A673 (cell line): ENCODE results near the gene MTR. TPM values are rescaled to one million over a fixed set of nuclear protein-coding genes. Genes with fewer than 3 reads are reported as not detected.

Experiments used
- BruUV-seq: library from RNA; stranded (reverse); fragments of 400-500 nt; replicated peaks from 2 replicates; lab custom pipeline; 2021; lab: Mats Ljungman, UMichigan
- CTCF ChIA-PET: fragments of 300-600 bp; sonication (Branson Sonifier 250); formaldehyde crosslinking; loops from one replicate; lab custom pipeline; 2022; ENCODE audit warnings: antibody characterized with exemption; lab: Charles Lee
- POLR2A ChIA-PET: fragments of 300-600 bp; sonication (Branson Sonifier 250); formaldehyde crosslinking; loops from one replicate; lab custom pipeline; 2022; ENCODE audit warnings: antibody characterized with exemption; ENCODE audit not compliant: low non-redundant PET; lab: Charles Lee
- DNase-seq: peaks from one replicate; pipeline ENCODE4 v3.0.0-alpha.2; 2015; ENCODE audit warnings: low spot score
- H3K27ac ChIP-seq: fragments of 200-600 bp; sonication (generic); 2 replicates; pipeline ENCODE4 v1.5.1; 2016; ENCODE audit warnings: mixed run types, low read depth, mild to moderate bottlenecking, mixed read lengths, antibody characterized with exemption, low read length; ENCODE audit not compliant: poor library complexity, severe bottlenecking
- H3K27me3 ChIP-seq: fragments of 200-600 bp; sonication (generic); replicated peaks from 2 replicates; pipeline ENCODE4 v1.6.1; 2017; ENCODE audit warnings: mixed run types, low read depth, mild to moderate bottlenecking, mixed read lengths, antibody characterized with exemption, low read length; ENCODE audit not compliant: insufficient read depth, poor library complexity
- H3K36me3 ChIP-seq: fragments of 200-600 bp; sonication (generic); 2 replicates; pipeline ENCODE4 v1.6.1; 2016; ENCODE audit warnings: mixed run types, mild to moderate bottlenecking, mixed read lengths, antibody characterized with exemption, low read length; ENCODE audit not compliant: insufficient read depth, poor library complexity, severe bottlenecking
- H3K4me1 ChIP-seq: fragments of 200-600 bp; sonication (generic); 2 replicates; pipeline ENCODE4 v1.6.1; 2017; ENCODE audit warnings: mixed run types, mild to moderate bottlenecking, mixed read lengths, antibody characterized with exemption, low read length; ENCODE audit not compliant: insufficient read depth, poor library complexity, severe bottlenecking
- H3K4me3 ChIP-seq: fragments of 200-600 bp; sonication (generic); 2 replicates; pipeline ENCODE4 v1.5.1; 2016; ENCODE audit warnings: low read depth, mixed run types, mild to moderate bottlenecking, mixed read lengths, low read length; ENCODE audit not compliant: poor library complexity, severe bottlenecking
- H3K9me3 ChIP-seq: fragments of 200-600 bp; sonication (generic); 2 replicates; pipeline ENCODE4 v1.6.1; 2016; ENCODE audit warnings: mixed run types, low read depth, mild to moderate bottlenecking, mixed read lengths, antibody characterized with exemption, low read length; ENCODE audit not compliant: poor library complexity, severe bottlenecking
- EZH2 ChIP-seq: fragments of 200-600 bp; sonication (generic); IDR thresholded peaks from 2 replicates; pipeline ENCODE4 v1.6.1; 2017; ENCODE audit warnings: borderline replicate concordance, low read depth, mild to moderate bottlenecking, mixed read lengths, antibody characterized with exemption, low read length; ENCODE audit not compliant: poor library complexity, severe bottlenecking
- intact Hi-C: fragments of 100-400 bp; cut with micrococcal nuclease; formaldehyde crosslinking; loops from one replicate; pipeline ENCODE4 v1.10.0; 2022; ENCODE audit not compliant: unreplicated experiment
- total RNA-seq: library from RNA; stranded (reverse); gene quantifications from 2 replicates; pipeline ENCODE4 v1.2.3, GENCODE V29; 2021
- TF ChIP-seq, protein P1 (sequence below): fragments of 300-800, 200-600 bp; sonication (generic); conservative IDR thresholded peaks from 2 replicates; pipeline ENCODE4 v1.5.1; 2017; ENCODE audit warnings: low read depth, mild to moderate bottlenecking, antibody characterized with exemption, low read length, moderate library complexity, mixed read lengths

The MTR gene
- total RNA-seq, 1 experiment from 2014 or later, result 36.0 TPM

DNA sequence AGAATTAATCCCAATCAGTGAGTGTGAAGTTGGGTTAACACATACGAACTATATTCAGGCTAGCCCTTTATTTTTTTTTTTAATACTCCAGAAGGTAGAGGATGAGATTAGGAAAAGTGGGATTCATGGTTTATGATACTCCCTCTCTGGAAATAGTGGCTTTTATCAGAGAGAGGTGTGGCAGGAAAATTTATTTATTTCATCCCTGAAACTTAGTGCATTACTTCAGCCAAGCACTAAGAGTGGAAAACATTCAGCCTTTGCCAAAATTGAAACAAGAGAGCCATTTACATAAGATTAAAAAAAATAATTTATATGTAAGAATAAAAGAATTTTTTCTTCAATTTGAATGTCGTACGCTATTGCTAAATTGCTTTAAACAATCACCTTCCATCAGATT lies 35.0 kb downstream of the MTR start:
- no TSS peak for BruUV-seq
- Histone ChIP-seq H3K4me3 (no peak overlapping the region), H3K4me1 (no peaks in the 10 kb centered on the region), H3K27me3 (no peaks in the 10 kb centered on the region), H3K36me3 (peaks cover 11% of the 10 kb centered on the region), H3K27ac (no peak overlapping the region), H3K9me3 (no peaks in the 10 kb centered on the region)
- TF ChIP-seq, protein P1, sequence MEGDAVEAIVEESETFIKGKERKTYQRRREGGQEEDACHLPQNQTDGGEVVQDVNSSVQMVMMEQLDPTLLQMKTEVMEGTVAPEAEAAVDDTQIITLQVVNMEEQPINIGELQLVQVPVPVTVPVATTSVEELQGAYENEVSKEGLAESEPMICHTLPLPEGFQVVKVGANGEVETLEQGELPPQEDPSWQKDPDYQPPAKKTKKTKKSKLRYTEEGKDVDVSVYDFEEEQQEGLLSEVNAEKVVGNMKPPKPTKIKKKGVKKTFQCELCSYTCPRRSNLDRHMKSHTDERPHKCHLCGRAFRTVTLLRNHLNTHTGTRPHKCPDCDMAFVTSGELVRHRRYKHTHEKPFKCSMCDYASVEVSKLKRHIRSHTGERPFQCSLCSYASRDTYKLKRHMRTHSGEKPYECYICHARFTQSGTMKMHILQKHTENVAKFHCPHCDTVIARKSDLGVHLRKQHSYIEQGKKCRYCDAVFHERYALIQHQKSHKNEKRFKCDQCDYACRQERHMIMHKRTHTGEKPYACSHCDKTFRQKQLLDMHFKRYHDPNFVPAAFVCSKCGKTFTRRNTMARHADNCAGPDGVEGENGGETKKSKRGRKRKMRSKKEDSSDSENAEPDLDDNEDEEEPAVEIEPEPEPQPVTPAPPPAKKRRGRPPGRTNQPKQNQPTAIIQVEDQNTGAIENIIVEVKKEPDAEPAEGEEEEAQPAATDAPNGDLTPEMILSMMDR, result no peak
- TF ChIP-seq EZH2, result no peak
- intact Hi-C loops, result no loop called here
- CTCF ChIA-PET, result no interaction called here
- DNase-seq, result no peak
- POLR2A ChIA-PET, result no interaction called here

DNA sequence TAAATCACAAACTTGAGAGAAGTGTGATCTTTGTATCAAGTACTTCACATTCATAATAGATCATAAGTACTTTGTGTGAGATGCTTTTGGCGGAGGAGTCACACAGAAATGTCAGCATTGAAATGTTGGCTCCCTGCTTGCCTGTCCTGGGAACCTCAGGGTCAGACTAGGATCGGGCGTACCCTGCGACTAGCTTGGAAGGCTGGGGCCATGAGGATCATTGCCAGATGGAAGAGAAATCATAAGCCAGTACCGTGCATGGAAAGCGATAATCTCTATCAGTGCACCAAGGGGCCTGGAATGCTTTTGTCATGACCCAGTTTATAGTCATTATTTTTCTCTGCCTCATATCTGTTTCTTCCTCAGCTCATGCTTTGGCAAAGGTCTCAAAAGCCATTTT lies 35.5 kb downstream of the MTR start:
- Histone ChIP-seq H3K9me3 (no peaks in the 10 kb centered on the region), H3K4me3 (no peak overlapping the region), H3K4me1 (no peaks in the 10 kb centered on the region), H3K27me3 (no peaks in the 10 kb centered on the region), H3K36me3 (peaks cover 11% of the 10 kb centered on the region), H3K27ac (no peak overlapping the region)
- no TSS peak for BruUV-seq
- TF ChIP-seq, protein P1, result no peak
- TF ChIP-seq EZH2, result no peak
- no peak for DNase-seq
- intact Hi-C loops, result no loop called here
- CTCF ChIA-PET, result no interaction called here
- POLR2A ChIA-PET, result no interaction called here

- no peak for DNase-seq
- H3K27ac ChIP-seq, result no peak overlapping the region
- POLR2A ChIA-PET, result no interaction called here
- peaks cover 14% of the 10 kb centered on the region for H3K36me3 ChIP-seq
- H3K4me1 ChIP-seq, result no peaks in the 10 kb centered on the region
- no peaks in the 10 kb centered on the region for H3K27me3 ChIP-seq
- intact Hi-C loops, result no loop called here
- H3K4me3 ChIP-seq, result no peak overlapping the region
- no peaks in the 10 kb centered on the region for H3K9me3 ChIP-seq
- no TSS peak for BruUV-seq
- no peak for TF ChIP-seq EZH2
- TF ChIP-seq, protein P1, result no peak
- CTCF ChIA-PET, result no interaction called here
Measured at GRCh38 chr1:236833575-236833974, 38.5 kb downstream of the MTR start.
